ENCODE results near the gene KCNQ1OT1.
"Not testable (repeated sequence)": the region's sequence is repeated elsewhere in the genome, so short reads cannot be mapped to it uniquely, and the experiment has no call there.

Gene KCNQ1OT1

GRCh38 chr11:2639763-2640162 is 60.0 kb downstream of the KCNQ1OT1 start:
- not testable (repeated sequence) for H3K36me3 ChIP-seq (ENCODE audit: control insufficient read depth, insufficient read depth, low read length); H3K27me3 ChIP-seq (ENCODE audit: control insufficient read depth, insufficient read depth, low read length, poor library complexity, severe bottlenecking); H3K27ac ChIP-seq (ENCODE audit: insufficient read depth, low read depth, low read length, poor library complexity, severe bottlenecking); H3K4me1 ChIP-seq (ENCODE audit: control insufficient read depth, insufficient read depth, low read length); H3K4me3 ChIP-seq (ENCODE audit: insufficient read depth, low read depth, low read length)
- peaks cover 11% of the 10 kb centered on the region for H3K9me3 ChIP-seq (ENCODE audit: control insufficient read depth, low read length)
- WGBS, 2 experiments: 95 to 96% methylated on average over 13 of the region's 13 CpGs

DNA sequence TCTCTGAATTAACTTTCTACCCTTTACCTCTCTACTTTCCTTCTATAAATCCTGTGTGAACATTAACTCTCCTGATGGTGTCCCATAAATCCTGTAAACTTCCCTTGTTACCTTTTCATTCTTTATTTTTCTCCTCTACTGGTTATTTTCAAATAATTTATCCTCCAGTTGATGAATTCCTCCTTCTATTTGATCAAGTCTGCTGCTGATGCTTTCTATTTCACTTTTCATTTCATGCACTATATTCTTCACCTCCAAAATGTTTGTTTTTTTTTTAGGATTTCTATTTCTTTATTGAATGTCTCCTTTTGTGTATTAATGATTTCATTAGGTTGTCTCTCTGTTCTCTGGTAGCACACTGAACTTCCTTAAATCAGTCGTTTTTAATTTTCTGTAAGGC is 68.6 kb downstream of the KCNQ1OT1 start:
- peaks cover 9% of the 10 kb centered on the region for H3K9me3 ChIP-seq (ENCODE audit: control insufficient read depth, low read length)
- no peak overlapping the region for H3K4me3 ChIP-seq (ENCODE audit: insufficient read depth, low read depth, low read length)
- no peak overlapping the region for H3K27ac ChIP-seq (ENCODE audit: insufficient read depth, low read depth, low read length, poor library complexity, severe bottlenecking)
- WGBS, 2 experiments: 86 to 92% methylated on average over 1 of the region's 1 CpG
- H3K4me1 ChIP-seq (ENCODE audit: control insufficient read depth, insufficient read depth, low read length): no peaks in the 10 kb centered on the region
- no peaks in the 10 kb centered on the region for H3K27me3 ChIP-seq (ENCODE audit: control insufficient read depth, insufficient read depth, low read length, poor library complexity, severe bottlenecking)
- H3K36me3 ChIP-seq (ENCODE audit: control insufficient read depth, insufficient read depth, low read length): no peaks in the 10 kb centered on the region

DNA sequence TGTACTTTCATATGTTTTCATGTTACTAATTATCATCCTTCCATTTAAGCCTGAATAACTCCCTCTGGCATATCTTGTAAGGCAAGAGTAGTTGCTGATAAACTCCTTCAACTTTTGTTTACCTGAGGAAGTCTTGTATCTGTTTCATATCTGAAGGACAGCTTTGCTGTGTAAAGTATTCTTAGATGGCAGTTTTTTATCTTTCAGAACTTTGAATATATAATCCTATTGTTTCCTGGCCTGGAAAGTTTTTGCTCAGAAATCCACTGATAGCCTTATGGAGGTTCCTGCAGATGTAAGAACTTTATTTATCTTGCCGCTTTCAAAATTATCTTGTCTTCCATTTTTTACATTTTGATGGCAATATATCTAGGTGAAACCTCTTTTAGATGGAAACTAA is 69.1 kb downstream of the KCNQ1OT1 start:
- 100% methylated on average over 1 of the region's 1 CpG; no CpG with 5 or more reads in 1 of the 2 experiments for WGBS, 2 experiments
- Histone ChIP-seq H3K4me1 (ENCODE audit: control insufficient read depth, insufficient read depth, low read length) (no peaks in the 10 kb centered on the region), H3K27me3 (ENCODE audit: control insufficient read depth, insufficient read depth, low read length, poor library complexity, severe bottlenecking) (no peaks in the 10 kb centered on the region), H3K27ac (ENCODE audit: insufficient read depth, low read depth, low read length, poor library complexity, severe bottlenecking) (no peak overlapping the region), H3K4me3 (ENCODE audit: insufficient read depth, low read depth, low read length) (no peak overlapping the region), H3K36me3 (ENCODE audit: control insufficient read depth, insufficient read depth, low read length) (no peaks in the 10 kb centered on the region), H3K9me3 (ENCODE audit: control insufficient read depth, low read length) (peaks cover 9% of the 10 kb centered on the region)

DNA sequence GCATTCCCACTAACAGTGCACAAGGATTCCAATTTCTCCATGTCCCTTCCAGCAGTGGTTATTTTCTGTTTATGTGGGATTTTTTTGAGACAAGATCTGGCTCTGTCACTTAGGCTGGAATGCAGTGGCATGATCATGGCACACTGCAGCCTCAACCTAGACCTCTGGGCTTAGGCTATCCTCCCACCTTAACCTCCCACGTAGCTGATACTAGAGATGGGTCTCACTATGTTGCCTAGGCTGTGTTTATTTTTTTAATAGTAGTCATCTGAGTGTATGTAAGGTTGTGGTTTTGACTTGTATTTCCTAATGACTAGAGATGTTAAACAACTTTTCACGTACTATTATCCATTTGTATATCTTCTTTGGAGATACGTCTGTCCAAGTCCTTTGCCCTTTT is 74.6 kb downstream of the KCNQ1OT1 start:
- no peaks in the 10 kb centered on the region for H3K36me3 ChIP-seq (ENCODE audit: control insufficient read depth, insufficient read depth, low read length)
- H3K9me3 ChIP-seq (ENCODE audit: control insufficient read depth, low read length): no peaks in the 10 kb centered on the region
- H3K27ac ChIP-seq (ENCODE audit: insufficient read depth, low read depth, low read length, poor library complexity, severe bottlenecking): no peak overlapping the region
- H3K4me1 ChIP-seq (ENCODE audit: control insufficient read depth, insufficient read depth, low read length): no peaks in the 10 kb centered on the region
- no peaks in the 10 kb centered on the region for H3K27me3 ChIP-seq (ENCODE audit: control insufficient read depth, insufficient read depth, low read length, poor library complexity, severe bottlenecking)
- 45 to 64% methylated on average over 2 to 3 of the region's 3 CpGs for WGBS, 2 experiments
- H3K4me3 ChIP-seq (ENCODE audit: insufficient read depth, low read depth, low read length): no peak overlapping the region

- no CpG with 5 or more reads among the region's 3 CpGs for WGBS, 2 experiments
- Histone ChIP-seq H3K27ac (ENCODE audit: insufficient read depth, low read depth, low read length, poor library complexity, severe bottlenecking) (no peak overlapping the region), H3K36me3 (ENCODE audit: control insufficient read depth, insufficient read depth, low read length) (no peaks in the 10 kb centered on the region), H3K9me3 (ENCODE audit: control insufficient read depth, low read length) (no peaks in the 10 kb centered on the region), H3K27me3 (ENCODE audit: control insufficient read depth, insufficient read depth, low read length, poor library complexity, severe bottlenecking) (no peaks in the 10 kb centered on the region), H3K4me3 (ENCODE audit: insufficient read depth, low read depth, low read length) (no peak overlapping the region), H3K4me1 (ENCODE audit: control insufficient read depth, insufficient read depth, low read length) (no peaks in the 10 kb centered on the region)
These were observed 77.9 kb downstream of the KCNQ1OT1 start for GRCh38 chr11:2621894-2622293.

GRCh38 chr11:2612884-2613571 is 86.8 kb downstream of the KCNQ1OT1 start:
- H3K4me1 ChIP-seq (ENCODE audit: control insufficient read depth, insufficient read depth, low read length): no peaks in the 10 kb centered on the region
- no peaks in the 10 kb centered on the region for H3K9me3 ChIP-seq (ENCODE audit: control insufficient read depth, low read length)
- H3K27me3 ChIP-seq (ENCODE audit: control insufficient read depth, insufficient read depth, low read length, poor library complexity, severe bottlenecking): peaks cover 18% of the 10 kb centered on the region
- WGBS, 2 experiments: 77 to 93% methylated on average over 3 to 4 of the region's 4 CpGs
- H3K27ac ChIP-seq (ENCODE audit: insufficient read depth, low read depth, low read length, poor library complexity, severe bottlenecking): no peak overlapping the region
- H3K36me3 ChIP-seq (ENCODE audit: control insufficient read depth, insufficient read depth, low read length): no peaks in the 10 kb centered on the region
- no peak overlapping the region for H3K4me3 ChIP-seq (ENCODE audit: insufficient read depth, low read depth, low read length)

DNA sequence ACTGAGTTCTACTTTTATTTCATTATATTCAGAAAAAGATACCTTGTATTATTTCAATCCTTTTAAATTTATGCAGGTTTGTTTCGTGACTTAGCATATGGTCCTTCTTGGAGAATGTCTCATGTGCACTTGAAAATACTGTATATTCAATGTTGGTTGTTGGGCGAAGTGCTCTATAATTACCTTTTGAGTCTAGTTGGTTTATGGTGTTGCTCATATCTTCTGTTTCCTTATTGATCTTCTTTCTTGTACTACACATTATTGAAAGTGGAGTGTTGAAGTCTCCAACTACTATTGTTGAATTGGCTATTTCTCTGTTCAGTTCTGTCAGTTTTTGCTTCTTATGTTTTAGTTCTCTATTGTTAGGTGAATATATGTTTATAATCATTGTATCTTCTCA is 90.4 kb downstream of the KCNQ1OT1 start:
- WGBS, 2 experiments: 74 to 90% methylated on average over 2 of the region's 2 CpGs
- H3K27me3 ChIP-seq (ENCODE audit: control insufficient read depth, insufficient read depth, low read length, poor library complexity, severe bottlenecking): peaks cover 28% of the 10 kb centered on the region
- H3K9me3 ChIP-seq (ENCODE audit: control insufficient read depth, low read length): no peaks in the 10 kb centered on the region
- H3K4me1 ChIP-seq (ENCODE audit: control insufficient read depth, insufficient read depth, low read length): no peaks in the 10 kb centered on the region
- H3K27ac ChIP-seq (ENCODE audit: insufficient read depth, low read depth, low read length, poor library complexity, severe bottlenecking): no peak overlapping the region
- no peak overlapping the region for H3K4me3 ChIP-seq (ENCODE audit: insufficient read depth, low read depth, low read length)
- H3K36me3 ChIP-seq (ENCODE audit: control insufficient read depth, insufficient read depth, low read length): no peaks in the 10 kb centered on the region

DNA sequence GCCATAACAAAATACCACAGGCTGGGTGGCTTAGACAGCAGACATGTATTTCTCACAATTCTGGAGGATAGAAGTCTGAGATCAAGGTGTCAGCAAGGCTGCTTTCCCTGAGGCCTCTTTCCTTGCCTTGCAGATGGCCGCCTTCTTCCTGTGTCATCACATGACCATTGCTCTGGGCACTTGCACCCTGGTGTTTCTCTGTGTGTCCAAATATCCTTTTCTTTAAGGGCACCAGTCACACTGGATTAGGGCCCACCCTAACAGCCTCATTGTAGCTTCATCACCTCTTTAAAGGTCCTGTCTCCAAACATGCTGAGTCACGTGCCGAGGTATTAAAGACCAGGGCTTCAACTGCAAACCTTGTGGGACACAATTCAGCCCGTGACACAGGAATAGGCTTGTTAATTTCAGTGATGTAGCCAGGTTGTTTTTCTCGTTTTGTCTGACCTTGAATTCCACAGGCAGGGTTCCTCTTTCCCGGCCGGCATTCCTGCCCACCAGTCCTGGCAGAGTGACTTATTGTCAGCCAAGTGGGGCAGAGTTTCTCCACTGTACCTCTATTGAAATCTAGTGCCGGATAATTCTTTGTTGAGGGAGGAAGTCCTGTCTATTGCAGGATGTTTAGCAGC is 100.1 kb downstream of the KCNQ1OT1 start:
- Histone ChIP-seq H3K4me3 (ENCODE audit: insufficient read depth, low read depth, low read length) (no peak overlapping the region), H3K27ac (ENCODE audit: insufficient read depth, low read depth, low read length, poor library complexity, severe bottlenecking) (no peak overlapping the region), H3K9me3 (ENCODE audit: control insufficient read depth, low read length) (peaks cover 2% of the 10 kb centered on the region), H3K27me3 (ENCODE audit: control insufficient read depth, insufficient read depth, low read length, poor library complexity, severe bottlenecking) (peaks cover 20% of the 10 kb centered on the region), H3K36me3 (ENCODE audit: control insufficient read depth, insufficient read depth, low read length) (no peaks in the 10 kb centered on the region), H3K4me1 (ENCODE audit: control insufficient read depth, insufficient read depth, low read length) (no peaks in the 10 kb centered on the region)
- WGBS, 2 experiments: 80 to 84% methylated on average over 8 of the region's 8 CpGs

- Histone ChIP-seq H3K4me3 (ENCODE audit: insufficient read depth, low read depth, low read length) (no peak overlapping the region), H3K4me1 (ENCODE audit: control insufficient read depth, insufficient read depth, low read length) (no peaks in the 10 kb centered on the region), H3K27me3 (ENCODE audit: control insufficient read depth, insufficient read depth, low read length, poor library complexity, severe bottlenecking) (peaks cover 39% of the 10 kb centered on the region), H3K27ac (ENCODE audit: insufficient read depth, low read depth, low read length, poor library complexity, severe bottlenecking) (no peak overlapping the region), H3K36me3 (ENCODE audit: control insufficient read depth, insufficient read depth, low read length) (no peaks in the 10 kb centered on the region), H3K9me3 (ENCODE audit: control insufficient read depth, low read length) (peaks cover 2% of the 10 kb centered on the region)
- 89 to 93% methylated on average over 3 of the region's 3 CpGs for WGBS, 2 experiments
These were observed 104.6 kb downstream of the KCNQ1OT1 start for GRCh38 chr11:2595204-2595603.

DNA sequence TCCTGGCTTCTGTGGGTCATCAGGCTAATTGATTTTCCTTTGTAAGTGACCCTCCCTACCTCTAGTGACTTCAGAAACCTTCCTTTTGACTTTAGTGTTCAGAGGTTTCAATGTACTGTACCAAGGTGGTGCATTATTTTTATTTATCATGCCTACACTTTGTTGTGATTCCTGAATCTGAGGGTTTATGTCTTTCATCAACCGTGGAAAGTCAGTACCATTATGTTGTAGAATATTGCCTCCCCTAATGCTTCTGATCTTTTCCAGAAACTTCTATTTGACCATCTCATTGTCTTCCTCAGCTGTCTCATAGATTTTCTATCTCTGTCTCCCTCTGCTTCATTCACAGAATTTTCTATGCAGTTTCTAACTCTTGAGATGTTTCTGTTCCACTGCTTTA is 105.5 kb downstream of the KCNQ1OT1 start:
- no peak overlapping the region for H3K27ac ChIP-seq (ENCODE audit: insufficient read depth, low read depth, low read length, poor library complexity, severe bottlenecking)
- peaks cover 2% of the 10 kb centered on the region for H3K9me3 ChIP-seq (ENCODE audit: control insufficient read depth, low read length)
- peaks cover 42% of the 10 kb centered on the region for H3K27me3 ChIP-seq (ENCODE audit: control insufficient read depth, insufficient read depth, low read length, poor library complexity, severe bottlenecking)
- H3K4me3 ChIP-seq (ENCODE audit: insufficient read depth, low read depth, low read length): no peak overlapping the region
- no peaks in the 10 kb centered on the region for H3K36me3 ChIP-seq (ENCODE audit: control insufficient read depth, insufficient read depth, low read length)
- H3K4me1 ChIP-seq (ENCODE audit: control insufficient read depth, insufficient read depth, low read length): no peaks in the 10 kb centered on the region
- WGBS, 2 experiments: 93 to 95% methylated on average over 1 of the region's 1 CpG

Data from ectodermal cell (in vitro differentiated cells).